GM19452 (cell line): Measurements from ENCODE around the gene PLEKHN1.
"Not testable (repeated sequence)": the region's sequence is repeated elsewhere in the genome, so short reads cannot be mapped to it uniquely, and the experiment has no call there.

Experiments used
- ATAC-seq: cut with Tn5 transposase; IDR thresholded peaks from one replicate; pipeline ENCODE4 v1.9.1; 2021; ENCODE audit not compliant: unreplicated experiment

The PLEKHN1 gene

DNA sequence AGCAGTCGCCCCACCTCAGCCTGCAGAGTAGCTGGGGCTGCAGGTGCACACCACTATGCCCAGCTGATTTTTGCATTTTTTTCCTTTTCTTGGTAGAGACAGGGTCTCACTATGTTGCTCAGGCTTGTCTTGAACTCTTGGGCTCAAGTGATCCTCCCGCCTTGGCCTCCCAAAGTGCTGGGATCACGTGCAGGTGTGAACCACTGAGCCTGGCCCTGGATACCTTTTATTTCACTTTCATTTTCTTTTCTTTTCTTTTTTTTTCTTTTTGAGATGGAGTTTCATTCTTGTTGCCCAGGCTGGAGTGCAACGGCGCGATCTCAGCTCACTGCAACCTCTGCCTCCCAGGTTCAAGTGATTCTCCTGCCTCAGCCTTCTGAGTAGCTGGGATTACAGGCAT is 25.0 kb downstream of the PLEKHN1 start:
- not testable (repeated sequence) for ATAC-seq

DNA sequence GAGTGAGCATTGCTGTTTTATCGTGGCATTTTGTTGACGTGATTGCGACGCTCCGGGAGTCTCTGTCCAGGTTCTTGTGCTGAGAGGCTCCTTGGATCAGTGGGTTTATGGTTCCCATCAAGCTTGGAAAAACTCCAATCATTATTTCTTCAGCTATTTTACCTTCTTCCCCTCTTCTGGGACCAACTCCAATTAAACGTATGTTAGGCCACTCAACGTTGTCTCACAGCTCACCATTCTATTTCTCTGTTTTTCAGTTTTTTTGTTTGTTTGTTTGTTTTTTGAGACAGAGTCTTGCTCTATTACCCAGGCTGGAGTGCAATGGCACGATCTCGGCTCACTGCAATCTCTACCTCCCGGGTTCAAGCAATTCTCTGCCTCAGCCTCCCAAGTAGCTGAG is 25.6 kb downstream of the PLEKHN1 start:
- ATAC-seq: no peak

DNA sequence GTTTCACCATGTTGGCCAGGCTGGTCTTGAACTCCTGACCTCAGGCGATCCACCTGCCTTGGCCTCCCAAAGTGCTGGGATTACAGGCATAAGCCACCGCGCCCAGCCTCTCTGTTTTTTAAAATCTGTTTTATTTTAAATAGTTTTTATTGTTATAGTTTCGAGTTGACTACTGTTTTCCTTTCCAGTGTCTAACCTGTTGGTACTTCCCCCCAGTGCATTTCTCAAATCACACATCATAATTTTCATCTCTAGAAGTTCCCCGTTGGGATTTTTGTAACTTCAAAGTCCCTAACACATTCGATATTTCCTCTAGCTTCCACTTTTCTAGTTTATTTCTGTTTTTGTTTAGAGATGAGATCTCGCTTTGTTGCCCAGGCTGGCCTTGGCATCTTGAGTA is 26.1 kb downstream of the PLEKHN1 start:
- ATAC-seq: no peak

DNA sequence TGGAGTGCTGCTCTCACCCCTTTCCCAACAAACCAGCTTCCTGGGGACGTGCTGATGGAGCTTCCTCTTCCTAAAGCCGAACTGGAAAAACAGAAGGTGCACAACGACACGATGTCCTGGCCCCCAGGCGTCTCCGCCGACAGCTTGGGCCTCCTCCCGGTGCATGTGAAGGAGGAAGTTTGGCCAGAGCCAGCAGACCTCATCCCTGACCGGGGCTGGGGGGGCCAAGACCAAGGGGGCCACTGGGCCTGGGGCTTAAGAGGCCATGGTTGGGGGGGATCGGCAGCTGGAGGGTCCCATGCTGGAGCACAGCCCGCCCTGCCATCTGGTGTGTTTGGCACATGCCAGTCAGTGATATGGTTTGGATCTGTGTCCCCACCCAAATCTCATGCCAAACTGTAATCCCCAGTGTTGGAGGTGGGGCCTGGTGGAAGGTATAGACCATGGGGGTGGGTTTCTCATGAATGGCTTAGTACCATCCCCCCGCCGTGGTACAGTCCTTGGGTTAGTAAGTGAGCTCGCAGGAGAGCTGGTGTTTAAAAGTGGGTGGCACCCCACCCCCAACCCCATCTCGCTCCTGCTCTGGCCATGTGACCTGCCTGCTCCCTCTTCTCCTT is 27.2 kb downstream of the PLEKHN1 start:
- no peak for ATAC-seq

DNA sequence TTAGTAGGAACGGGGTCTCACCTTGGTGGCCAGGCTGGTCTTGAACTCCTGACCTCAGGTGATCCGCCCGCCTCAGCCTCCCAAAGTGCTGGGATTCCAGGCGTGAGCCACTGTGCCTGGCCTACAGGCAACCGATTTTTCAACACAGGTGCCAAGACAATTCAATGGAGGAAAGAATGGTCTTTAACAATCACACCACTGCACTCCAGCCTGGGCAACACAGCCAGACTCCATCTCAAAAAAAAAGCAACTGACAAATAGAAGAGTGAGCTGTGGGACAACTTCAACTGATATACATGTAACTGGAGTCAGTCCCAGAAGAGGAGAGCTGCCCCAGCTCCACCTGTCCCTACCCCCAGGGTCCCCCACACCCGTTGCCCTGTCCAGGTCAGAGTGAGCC is 28.3 kb downstream of the PLEKHN1 start:
- ATAC-seq: not testable (repeated sequence)

DNA sequence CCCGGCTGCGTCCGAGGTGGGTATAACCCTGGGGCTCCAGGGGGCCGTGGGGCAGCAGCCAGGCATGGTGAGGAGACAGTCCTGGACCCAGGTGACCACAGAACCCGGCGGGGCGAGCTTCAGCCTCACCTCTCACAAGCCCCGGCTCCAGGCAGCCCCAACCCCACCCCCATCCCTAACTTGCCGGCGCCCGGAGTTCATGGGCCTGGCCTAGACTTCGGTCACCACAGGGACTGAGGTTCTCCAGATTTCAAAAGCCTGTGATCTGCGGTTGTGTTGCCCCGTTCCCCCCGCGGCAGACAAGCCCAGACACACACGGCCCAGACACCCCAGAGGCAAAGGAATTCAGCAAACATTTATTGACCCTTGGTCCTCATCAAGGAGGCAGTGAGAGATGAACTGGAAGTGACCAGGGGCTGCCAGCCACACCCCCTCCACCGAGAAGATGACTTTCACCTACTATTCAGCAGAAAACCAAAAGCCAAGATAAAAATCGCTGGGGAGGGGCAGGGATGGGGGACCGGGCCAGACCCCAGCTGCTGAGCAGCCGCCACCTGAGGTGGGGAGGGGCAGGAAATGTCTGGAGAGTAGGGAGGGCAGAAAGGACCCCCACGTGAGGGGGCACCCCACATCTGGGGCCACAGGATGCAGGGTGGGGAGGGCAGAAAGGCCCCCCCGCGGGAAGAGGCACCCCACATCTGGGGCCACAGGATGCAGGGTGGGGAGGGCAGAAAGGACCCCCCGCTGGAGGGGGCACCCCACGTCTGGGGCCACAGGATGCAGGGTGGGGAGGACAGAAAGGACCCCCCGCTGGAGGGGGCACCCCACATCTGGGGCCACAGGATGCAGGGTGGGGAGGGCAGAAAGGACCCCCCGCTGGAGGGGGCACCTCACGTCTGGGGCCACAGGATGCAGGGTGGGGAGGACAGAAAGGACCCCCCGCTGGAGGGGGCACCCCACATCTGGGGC is 29.7 kb downstream of the PLEKHN1 start:
- no peak for ATAC-seq

DNA sequence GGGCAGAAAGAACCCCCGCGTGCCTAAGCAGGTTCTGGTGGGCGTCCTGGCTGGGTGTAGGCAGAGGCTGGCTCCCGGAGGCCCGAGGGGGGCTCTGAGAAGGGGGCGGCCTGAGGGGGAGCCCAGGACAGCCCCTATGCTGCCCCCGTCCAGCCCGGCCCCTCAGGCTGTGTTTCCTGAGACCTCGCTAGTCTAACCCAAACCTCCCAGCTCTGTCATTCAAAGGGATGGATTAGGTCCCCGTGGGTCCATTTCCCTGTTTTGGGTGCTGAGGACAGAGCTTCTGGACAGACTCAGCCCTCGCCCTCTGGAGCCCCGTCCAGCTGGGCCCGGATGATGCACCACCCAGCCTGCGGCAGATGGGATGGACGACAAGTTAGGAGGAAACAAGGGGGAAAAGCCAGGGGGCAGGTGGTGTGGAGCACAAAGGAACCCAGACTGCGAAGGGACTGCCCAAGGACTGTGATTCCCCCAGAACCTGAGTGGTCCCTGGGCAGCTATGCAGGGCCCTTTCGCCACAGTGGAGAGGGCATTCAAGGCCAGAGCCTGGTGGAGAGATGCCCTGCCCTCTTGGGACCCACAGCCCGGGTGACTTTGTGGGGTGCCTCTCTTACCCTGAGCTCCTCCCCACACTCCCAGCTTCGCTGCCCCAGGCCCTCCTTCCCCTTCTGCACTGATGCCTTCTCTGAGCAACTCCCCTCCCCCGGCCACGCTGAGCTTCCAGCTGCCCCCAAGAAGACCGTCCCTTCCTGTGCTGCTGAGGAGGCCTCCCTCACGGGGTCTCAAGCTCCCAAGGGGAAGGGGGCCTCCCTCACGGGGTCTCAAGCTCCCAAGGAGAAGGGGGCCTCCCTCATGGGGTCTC is 30.8 kb downstream of the PLEKHN1 start:
- no peak for ATAC-seq

DNA sequence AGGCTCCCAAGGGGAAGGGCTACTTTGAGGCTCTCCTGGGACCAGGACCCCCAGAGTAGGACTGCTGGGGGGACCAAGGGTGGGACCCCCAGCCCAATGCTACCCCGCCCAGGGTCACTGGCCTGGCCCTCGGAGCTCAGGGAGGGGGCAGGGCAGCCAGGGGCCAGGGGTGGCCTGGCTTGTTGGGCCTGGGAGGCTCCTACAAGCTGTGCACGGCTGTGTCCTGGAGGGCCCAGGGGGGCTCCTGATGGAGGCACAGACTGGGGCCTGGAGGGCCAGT is 31.4 kb downstream of the PLEKHN1 start:
- ATAC-seq: no peak

DNA sequence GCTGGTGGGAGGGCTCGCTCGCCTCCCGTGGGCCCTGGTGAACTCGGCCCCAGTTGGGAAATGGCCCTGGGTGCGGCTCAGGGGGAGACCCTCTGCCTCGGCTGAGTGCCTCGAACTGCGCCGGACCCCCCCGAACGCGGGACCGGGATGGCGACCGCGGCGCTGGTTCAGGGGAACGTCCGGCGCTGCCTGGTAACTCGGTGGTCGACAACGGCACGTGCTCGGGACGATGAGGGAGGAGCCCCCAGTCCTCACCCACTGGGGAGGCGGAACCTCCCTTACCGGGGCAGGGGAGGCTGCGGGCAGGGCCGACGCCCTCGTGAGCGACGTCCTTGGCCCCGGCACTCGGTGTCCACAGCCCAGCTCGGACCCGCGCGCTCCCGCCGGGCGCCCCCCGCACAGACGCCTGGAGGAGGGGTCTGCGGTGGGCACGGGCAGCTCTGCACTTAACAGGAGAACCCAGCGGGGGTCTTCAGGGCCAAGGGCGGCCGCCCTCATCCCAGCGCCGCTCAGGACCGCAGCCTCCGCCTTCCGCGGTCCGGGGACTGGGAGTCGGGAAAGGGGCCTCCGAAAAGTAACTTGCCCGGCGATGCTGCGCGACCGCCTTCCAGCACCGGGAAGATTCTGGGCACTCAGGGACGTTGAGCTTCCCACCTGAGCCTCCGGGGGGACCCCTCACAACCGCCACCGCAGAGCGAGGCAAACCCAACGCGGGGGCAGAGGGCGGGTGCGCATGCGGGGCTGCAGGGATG is 31.9 kb downstream of the PLEKHN1 start:
- ATAC-seq: no peak

DNA sequence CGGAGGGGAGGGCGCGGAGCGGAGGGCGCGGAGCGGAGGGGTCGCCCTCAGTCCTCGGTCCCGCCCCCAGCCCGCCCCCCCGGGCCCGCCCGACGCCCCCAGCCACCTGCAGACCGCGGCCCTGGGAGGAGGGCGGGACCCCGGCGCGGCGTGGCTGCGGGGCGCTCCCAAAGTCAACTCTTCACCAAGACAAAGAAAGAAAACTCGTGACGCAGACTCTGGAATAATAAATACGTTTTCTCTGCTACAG is 32.4 kb downstream of the PLEKHN1 start:
- no peak for ATAC-seq

DNA sequence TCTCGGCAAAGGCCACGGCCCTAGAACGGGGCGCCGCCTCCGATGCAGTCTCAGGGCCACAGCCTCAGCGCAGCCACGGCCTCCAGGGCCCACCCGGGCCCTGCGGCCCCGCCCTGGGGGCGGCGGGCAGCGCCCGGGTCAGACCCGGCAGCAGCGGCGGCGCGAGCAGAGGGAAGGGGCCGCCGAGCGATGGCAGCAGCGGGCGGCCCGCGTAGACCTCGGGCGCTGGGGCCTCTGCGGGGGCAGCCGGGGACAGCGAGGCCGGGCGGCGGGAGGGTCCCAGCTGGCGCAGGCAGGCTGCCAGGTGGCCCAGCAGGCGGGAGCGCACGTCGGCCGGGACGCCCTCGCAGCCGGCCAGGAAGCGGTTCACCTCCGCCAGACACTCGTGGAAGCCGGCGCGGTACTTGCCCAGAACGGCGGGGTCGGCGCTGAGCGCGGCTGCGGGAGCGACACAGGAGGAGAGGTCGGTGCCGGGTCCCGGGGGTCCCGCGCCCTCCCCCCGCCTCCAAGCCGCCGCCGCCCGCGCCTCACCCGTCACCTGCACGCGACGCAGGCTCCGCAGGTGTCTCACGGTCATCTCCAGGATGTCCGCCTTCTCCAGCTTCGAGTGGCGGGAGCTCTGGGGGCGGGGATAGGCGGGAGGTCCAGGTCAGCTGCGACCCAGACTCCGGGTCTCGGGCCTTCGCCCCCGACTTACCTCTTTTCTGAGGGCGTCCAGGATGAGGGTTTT is 32.9 kb downstream of the PLEKHN1 start:
- ATAC-seq: no peak

DNA sequence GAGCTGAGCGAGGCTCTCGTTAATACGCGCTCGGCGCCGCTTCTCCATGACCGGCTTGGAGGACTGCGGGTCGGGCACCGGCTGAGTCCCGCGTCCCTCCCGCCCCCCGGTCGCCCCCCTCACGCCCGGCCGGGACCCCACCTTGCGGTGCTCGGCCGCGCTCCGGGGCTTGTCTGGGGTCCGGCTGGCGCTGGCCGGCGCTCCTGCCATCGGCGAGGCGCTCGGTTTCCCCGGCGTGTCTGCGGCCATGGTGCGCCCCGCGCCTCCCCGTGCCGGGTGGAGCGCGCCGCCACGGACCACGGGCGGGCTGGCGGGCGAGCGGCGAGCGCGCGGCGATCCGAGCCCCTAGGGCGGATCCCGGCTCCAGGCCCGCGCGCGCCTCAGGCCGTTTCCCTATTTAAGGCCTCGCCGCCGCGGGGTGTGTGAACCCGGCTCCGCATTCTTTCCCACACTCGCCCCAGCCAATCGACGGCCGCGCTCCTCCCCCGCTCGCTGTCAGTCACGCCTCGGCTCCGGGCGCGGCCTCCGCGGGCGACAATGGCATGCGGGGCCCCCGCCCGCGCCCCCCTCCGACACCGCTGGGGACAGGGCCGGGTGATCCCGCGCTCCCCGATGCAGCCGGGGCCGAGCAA is 33.6 kb downstream of the PLEKHN1 start, which contains the start of gene HES4:
Gene HES4 (minus strand): TSS at position 373 of the 632 bp plus-strand sequence. CDS start 124 bp downstream, at position 249.
- ATAC-seq: no peak

DNA sequence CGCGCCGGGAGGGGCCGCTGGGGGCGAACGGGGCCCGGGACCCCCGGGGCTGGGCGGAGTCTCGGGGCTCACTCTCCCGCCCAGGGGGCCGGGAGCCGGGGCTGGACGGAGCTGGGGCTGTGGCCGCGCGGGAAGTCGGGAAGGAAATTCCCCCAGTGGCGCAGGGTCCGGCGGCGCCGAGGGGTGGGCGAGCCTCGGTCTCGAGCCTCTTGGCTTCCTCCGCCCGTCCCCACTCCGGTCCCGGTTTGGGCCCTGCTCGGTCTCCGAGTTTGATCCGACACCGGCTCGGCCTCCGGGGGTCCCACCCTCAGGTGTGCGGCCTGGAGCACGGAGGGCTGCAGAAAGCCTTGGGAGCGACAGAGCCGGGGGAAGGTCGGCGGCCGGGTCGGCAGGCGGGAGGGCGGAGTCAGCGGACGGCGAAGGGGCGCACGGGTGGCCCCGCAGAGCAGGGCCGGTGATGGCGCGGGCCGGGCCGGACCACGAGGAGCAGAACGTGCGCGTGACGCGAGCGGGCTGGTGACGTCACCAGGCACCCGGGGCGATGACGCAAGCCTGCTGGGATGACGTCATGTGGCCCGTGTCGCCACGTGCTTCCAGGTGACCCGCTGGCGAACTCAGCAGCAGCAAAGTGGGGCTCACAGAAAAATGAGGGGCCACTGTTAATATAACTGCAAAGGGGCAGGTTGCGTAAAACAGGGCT is 34.2 kb downstream of the PLEKHN1 start:
- ATAC-seq: no peak

DNA sequence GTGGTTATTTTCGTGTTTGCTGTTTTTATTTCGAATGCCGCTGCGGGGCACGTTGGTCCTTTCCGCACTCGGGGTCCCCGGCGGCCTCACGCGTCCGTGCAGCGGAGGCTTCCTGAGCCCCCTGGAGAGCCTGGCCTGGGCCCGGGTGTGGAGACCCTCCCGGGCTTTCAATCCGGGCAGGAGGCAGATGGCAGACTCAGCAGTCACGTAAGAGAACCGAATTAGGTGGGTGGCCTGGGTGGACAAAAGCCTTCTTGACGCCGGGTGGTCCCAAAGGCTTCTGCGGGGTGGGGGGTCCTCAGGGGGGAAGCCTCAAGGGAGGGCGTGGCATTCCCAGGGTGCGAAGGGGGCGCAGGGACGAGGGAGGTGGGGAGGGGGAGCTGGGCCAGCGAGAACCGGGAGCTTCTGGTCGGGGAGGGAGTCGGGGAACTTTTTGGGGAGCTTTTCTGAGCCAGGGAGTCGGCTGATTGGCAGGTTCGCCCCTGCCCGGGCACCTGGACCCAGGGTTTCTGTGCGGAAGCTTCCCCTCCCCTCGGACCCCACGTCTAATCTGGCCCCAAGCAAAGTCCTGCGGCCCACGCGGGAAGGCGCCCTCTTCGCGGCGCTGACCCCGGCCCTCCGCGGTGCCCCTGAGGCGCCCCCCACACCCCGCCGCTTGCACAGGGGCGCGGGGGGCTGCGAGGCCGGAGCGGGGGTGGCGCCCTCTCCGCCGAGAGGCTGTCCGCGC is 34.9 kb downstream of the PLEKHN1 start:
- no peak for ATAC-seq

DNA sequence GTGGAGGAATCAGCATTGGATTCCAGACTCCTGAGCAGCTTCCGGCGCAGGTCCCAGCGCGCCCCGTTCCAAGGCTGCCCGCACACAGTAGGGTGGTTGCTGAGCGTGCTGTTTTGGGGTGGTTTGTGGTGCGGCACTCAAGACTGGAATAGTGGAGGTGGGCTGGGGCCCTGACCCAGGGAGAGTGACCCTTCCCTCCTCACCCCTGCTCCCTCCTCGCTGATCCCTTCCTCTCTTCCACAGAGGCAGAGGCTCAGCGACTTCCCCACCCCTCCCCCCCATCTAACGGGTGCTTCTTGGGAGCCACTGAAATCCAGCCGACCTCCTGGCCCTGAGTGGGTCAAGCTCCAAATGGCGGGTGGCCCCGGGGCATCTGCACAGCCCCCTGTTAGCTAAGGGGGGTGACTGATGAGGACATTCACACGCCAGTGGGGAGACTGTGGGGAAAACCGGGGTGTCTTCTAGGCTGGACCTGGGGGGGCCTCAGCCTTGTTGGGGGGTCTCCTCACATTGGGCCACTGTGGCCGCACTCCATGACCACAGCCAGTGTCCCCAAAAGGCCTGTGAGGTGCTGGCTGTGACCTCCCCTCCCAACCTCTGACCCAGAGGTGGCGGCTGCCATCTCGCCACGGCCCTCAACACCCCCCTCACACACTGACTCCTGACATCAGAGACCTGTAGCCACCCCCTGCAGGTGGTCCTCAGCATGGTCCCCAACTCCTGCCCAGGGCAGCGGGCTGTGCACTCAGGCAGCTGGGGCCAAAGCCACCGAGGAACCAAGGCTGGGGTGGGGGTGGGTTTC is 37.5 kb downstream of the PLEKHN1 start:
- ATAC-seq: no peak

DNA sequence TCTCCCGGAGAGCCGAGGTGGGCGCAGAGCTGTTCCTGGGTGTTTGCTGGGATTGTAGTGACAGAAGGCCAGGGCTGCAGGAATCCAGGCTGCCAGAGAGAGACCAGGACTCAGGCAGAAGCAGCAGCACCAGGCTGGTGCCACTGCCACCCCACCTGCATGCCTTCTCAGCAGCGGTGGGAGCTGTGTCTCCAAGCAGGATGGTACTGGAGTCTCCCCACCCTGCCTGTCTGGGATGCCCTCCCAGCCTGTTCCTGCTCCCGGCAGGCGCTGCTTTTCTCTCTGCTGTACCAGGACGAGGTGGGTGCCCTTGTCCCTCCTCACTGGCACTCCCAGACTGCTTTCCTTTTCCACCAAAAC is 38.1 kb downstream of the PLEKHN1 start:
- ATAC-seq: no peak

DNA sequence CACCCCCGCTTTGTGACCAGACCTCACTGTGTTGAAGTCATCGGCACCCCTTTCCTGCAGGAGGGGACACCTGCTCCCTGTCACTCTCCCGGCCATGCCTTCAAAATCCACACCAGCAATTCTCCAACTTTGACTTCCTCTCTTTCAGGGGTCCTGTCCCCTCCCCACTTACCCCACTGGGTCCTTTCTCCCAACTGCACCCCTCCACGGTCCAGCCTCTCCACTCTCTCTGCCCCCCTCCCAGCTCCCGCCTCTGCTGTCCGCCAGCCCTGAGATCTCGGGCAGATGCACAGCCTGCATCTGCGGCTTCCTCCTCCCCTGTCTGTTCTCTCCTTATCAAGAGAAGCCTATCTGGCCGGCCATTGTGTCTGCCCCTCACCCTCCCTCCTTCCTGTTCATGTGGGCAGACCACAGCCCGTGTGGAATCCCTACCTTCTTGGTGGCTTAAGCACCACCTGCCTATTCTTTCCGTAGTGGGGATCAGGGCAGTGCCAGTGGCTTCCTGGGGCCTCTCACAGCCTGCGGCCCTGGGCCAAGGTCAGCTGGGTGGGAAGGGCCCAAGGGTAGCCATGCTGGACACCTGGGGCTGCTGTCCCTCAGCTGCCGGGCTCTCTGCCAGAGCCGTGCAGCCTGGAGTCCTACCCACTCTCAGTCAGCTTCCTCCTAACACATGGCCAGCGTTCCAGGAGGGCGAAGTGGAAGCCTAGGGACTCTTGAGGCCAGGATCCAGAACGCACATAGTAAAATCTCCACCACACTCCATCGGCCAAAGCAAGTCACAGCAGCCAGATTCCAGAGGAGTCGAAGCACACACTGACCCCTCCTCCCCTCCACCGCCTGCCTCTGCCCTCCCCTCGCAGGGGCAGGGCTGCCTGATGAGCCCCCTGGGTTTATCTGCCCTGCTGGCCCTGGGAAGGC is 38.8 kb downstream of the PLEKHN1 start:
- no peak for ATAC-seq
